T-helper 1 cell treated with Interleukin-12 subunit alpha and Interleukin-12 subunit beta and Interleukin-4 antibody, amounts not matched to agents 30 μg/mL and 1 μg/mL, for 36 hours (primary cell): ENCODE measurements around the gene SIRT7.
A peak's percentile ranks its signal among the peaks of the same experiment; 100 is the strongest.

Source experiments
- H3K27ac Mint-ChIP-seq: one replicate; pipeline ENCODE4 v1.8.0; 2021; ENCODE audit warnings: mild to moderate bottlenecking, mixed read lengths
- H3K27me3 Mint-ChIP-seq: one replicate; pipeline ENCODE4 v1.8.0; 2021; ENCODE audit warnings: low read depth, mixed read lengths
- H3K36me3 Mint-ChIP-seq: one replicate; pipeline ENCODE4 v1.8.0; 2021; ENCODE audit warnings: low read depth, mixed read lengths
- H3K4me1 Mint-ChIP-seq: one replicate; pipeline ENCODE4 v1.8.0; 2021; ENCODE audit warnings: low read depth, mixed read lengths
- H3K4me3 Mint-ChIP-seq: one replicate; pipeline ENCODE4 v1.8.0; 2021; ENCODE audit warnings: mild to moderate bottlenecking, moderate library complexity, mixed read lengths
- H3K9me3 Mint-ChIP-seq: one replicate; pipeline ENCODE4 v1.8.0; 2021; ENCODE audit warnings: mixed read lengths

SIRT7 gene

GRCh38 chr17:81867170-81867990, 50.6 kb downstream of the SIRT7 start:
- Mint-ChIP-seq H3K4me1 (peaks cover 25% of the 10 kb centered on the region), H3K36me3 (peaks cover 18% of the 10 kb centered on the region)

GRCh38 chr17:81866440-81867169, 51.4 kb downstream of the SIRT7 start:
- no peaks in the 10 kb centered on the region for H3K9me3 Mint-ChIP-seq
- H3K36me3 Mint-ChIP-seq = peaks cover 18% of the 10 kb centered on the region
- peaks cover 24% of the 10 kb centered on the region for H3K4me1 Mint-ChIP-seq
- H3K27me3 Mint-ChIP-seq = no peaks in the 10 kb centered on the region
- H3K27ac Mint-ChIP-seq = peak overlapping the region; percentile 55
- H3K4me3 Mint-ChIP-seq = no peak overlapping the region

More at GRCh38 chr17:81867170-81867990, 50.6 kb downstream of the SIRT7 start:
- no peaks in the 10 kb centered on the region for H3K27me3 Mint-ChIP-seq
- peak overlapping the region; percentile 55 for H3K27ac Mint-ChIP-seq
- peak overlapping the region; percentile 37 for H3K4me3 Mint-ChIP-seq
- no peaks in the 10 kb centered on the region for H3K9me3 Mint-ChIP-seq

- H3K27ac Mint-ChIP-seq = no peak overlapping the region
- H3K4me1 Mint-ChIP-seq = peaks cover 24% of the 10 kb centered on the region
- H3K4me3 Mint-ChIP-seq = no peak overlapping the region
- peaks cover 18% of the 10 kb centered on the region for H3K36me3 Mint-ChIP-seq
- H3K27me3 Mint-ChIP-seq = no peaks in the 10 kb centered on the region
- no peaks in the 10 kb centered on the region for H3K9me3 Mint-ChIP-seq
Observed at GRCh38 chr17:81865733-81866439, 52.1 kb downstream of the SIRT7 start.

GRCh38 chr17:81865358-81865732, 52.6 kb downstream of the SIRT7 start:
- H3K4me3 Mint-ChIP-seq = no peak overlapping the region
- peaks cover 25% of the 10 kb centered on the region for H3K4me1 Mint-ChIP-seq
- H3K27me3 Mint-ChIP-seq = peaks cover 4% of the 10 kb centered on the region
- H3K27ac Mint-ChIP-seq = peak overlapping the region; percentile 20
- no peaks in the 10 kb centered on the region for H3K9me3 Mint-ChIP-seq
- peaks cover 20% of the 10 kb centered on the region for H3K36me3 Mint-ChIP-seq

GRCh38 chr17:81863833-81864768, 53.9 kb downstream of the SIRT7 start:
- H3K4me3 Mint-ChIP-seq = no peak overlapping the region
- no peaks in the 10 kb centered on the region for H3K9me3 Mint-ChIP-seq
- H3K36me3 Mint-ChIP-seq = peaks cover 19% of the 10 kb centered on the region
- H3K27ac Mint-ChIP-seq = peak overlapping the region; percentile 54
- peaks cover 20% of the 10 kb centered on the region for H3K4me1 Mint-ChIP-seq
- H3K27me3 Mint-ChIP-seq = peaks cover 4% of the 10 kb centered on the region

- peak overlapping the region; percentile 81 for H3K4me3 Mint-ChIP-seq
Observed at GRCh38 chr17:81863123-81863675, 54.8 kb downstream of the SIRT7 start.

More at GRCh38 chr17:81863123-81863675, 54.8 kb downstream of the SIRT7 start:
- Mint-ChIP-seq H3K9me3 (no peaks in the 10 kb centered on the region), H3K36me3 (peaks cover 21% of the 10 kb centered on the region), H3K4me1 (peaks cover 19% of the 10 kb centered on the region), H3K27ac (peak overlapping the region; percentile 54), H3K27me3 (peaks cover 4% of the 10 kb centered on the region)
